HCT116 (cell line): Measurements from ENCODE around the gene OR1B1. TPM values are rescaled to one million over a fixed set of nuclear protein-coding genes. Genes with fewer than 3 reads are reported as not detected.

Experiments
- ATAC-seq: fragments of 200-7000 bp; cut with Tn5 transposase; 2 replicates; pipeline ENCODE4 v1.9.1; 2020; ENCODE audit warnings: mild to moderate bottlenecking, moderate library complexity
- BruUV-seq: library from RNA; stranded (reverse); fragments of 400-500 nt; replicated peaks from 2 replicates; lab custom pipeline; 2021; lab: Mats Ljungman, UMichigan
- CTCF ChIA-PET: fragments of 300-600 bp; sonication (Branson Sonifier 250); formaldehyde crosslinking; loops from one replicate; lab custom pipeline; 2021; ENCODE audit warnings: antibody characterized with exemption; lab: Charles Lee
- POLR2A ChIA-PET: fragments of 300-600, 350-600 bp; sonication (Branson Sonifier 250); formaldehyde crosslinking; loops from one replicate; lab custom pipeline; 2021; ENCODE audit warnings: antibody characterized with exemption; lab: Charles Lee
- RAD21 ChIA-PET, 2 experiments: fragments of 300-600 bp; sonication (Branson Sonifier 250); formaldehyde crosslinking; loops; one replicate each; lab custom pipeline; 2023; ENCODE audit warnings: low total read pairs in 2 of 2; ENCODE audit not compliant: uncharacterized antibody in 2 of 2, unreplicated experiment in 2 of 2, low non-redundant PET in 1 of 2; lab: Charles Lee
- DNase-seq: peaks from one replicate; pipeline ENCODE4 v3.0.0-alpha.2; 2010; ENCODE audit warnings: low read depth, low spot score
- H2AFZ ChIP-seq: fragments of 200-600 bp; shearing (Covaris generic), sonication (generic); 2 replicates; pipeline ENCODE4 v1.6.1; 2017; ENCODE audit warnings: low read depth, mixed run types, mixed read lengths, antibody characterized with exemption, low read length; ENCODE audit not compliant: poor library complexity, severe bottlenecking
- H3K27ac ChIP-seq: 2 replicates; pipeline ENCODE4 v1.5.1; 2012; ENCODE audit warnings: low read depth, low read length
- H3K27me3 ChIP-seq: fragments of 200-600 bp; sonication (generic); 2 replicates; pipeline ENCODE4 v1.6.1; 2016; ENCODE audit warnings: mixed run types, low read length, mixed read lengths; ENCODE audit not compliant: insufficient read depth
- H3K36me3 ChIP-seq, 2 experiments: fragments of 200-500 bp in 1 of 2; fragments of 200-600 bp in 1 of 2; sonication (Bioruptor generic) in 1 of 2; sonication (generic) in 1 of 2; 2 replicates each; pipeline versions ENCODE4 v1.5.1 to v1.6.1; 2014 to 2016; ENCODE audit warnings: low read length in 2 of 2, inconsistent platforms in 1 of 2, mixed read lengths in 1 of 2, mixed run types in 1 of 2; ENCODE audit not compliant: insufficient read depth in 2 of 2, control insufficient read depth in 1 of 2
- H3K4me1 ChIP-seq, 2 experiments: fragments of 200-600 bp in 1 of 2; sonication (generic) in 1 of 2; 2 replicates each; pipeline versions ENCODE4 v1.5.1 to v1.6.1; 2012 to 2017; ENCODE audit warnings: low read length in 2 of 2, inconsistent platforms in 1 of 2, mild to moderate bottlenecking in 1 of 2, mixed read lengths in 1 of 2, mixed run types in 1 of 2, moderate library complexity in 1 of 2; ENCODE audit not compliant: insufficient read depth in 2 of 2, control insufficient read depth in 1 of 2
- H3K4me2 ChIP-seq: fragments of 200-600 bp; sonication (generic); 2 replicates; pipeline ENCODE4 v1.6.1; 2017; ENCODE audit warnings: mixed run types, low read length, mixed read lengths
- H3K4me3 ChIP-seq, 2 experiments: fragments of 200-600 bp in 1 of 2; sonication (generic) in 1 of 2; replicated peaks in 1 of 2; 2 replicates each; pipeline ENCODE4 v1.5.1; 2011 to 2016; ENCODE audit warnings: low read length in 2 of 2, control low read depth in 1 of 2, low read depth in 1 of 2, mild to moderate bottlenecking in 1 of 2, mixed read lengths in 1 of 2, mixed run types in 1 of 2
- H3K79me2 ChIP-seq: fragments of 200-600 bp; sonication (generic); 2 replicates; pipeline ENCODE4 v1.6.1; 2017; ENCODE audit warnings: mild to moderate bottlenecking, mixed run types, low read length, moderate library complexity, mixed read lengths; ENCODE audit not compliant: insufficient read depth
- H3K9ac ChIP-seq: fragments of 200-600 bp; sonication (generic); 2 replicates; pipeline ENCODE4 v1.6.1; 2016; ENCODE audit warnings: low read length, mixed read lengths
- H3K9me2 ChIP-seq: fragments of 200-600 bp; sonication (generic), shearing (Covaris generic); 2 replicates; pipeline ENCODE4 v1.6.1; 2017; ENCODE audit warnings: mixed run types, mild to moderate bottlenecking, moderate library complexity; ENCODE audit not compliant: insufficient read depth
- H3K9me3 ChIP-seq, 2 experiments: fragments of 200-500 bp in 1 of 2; fragments of 200-600 bp in 1 of 2; sonication (Bioruptor generic) in 1 of 2; sonication (generic) in 1 of 2; 2 replicates each; pipeline ENCODE4 v1.6.1; 2014 to 2017; ENCODE audit warnings: low read length in 2 of 2, mixed read lengths in 2 of 2, inconsistent platforms in 1 of 2, low read depth in 1 of 2, mild to moderate bottlenecking in 1 of 2, mixed run types in 1 of 2, moderate library complexity in 1 of 2; ENCODE audit not compliant: control insufficient read depth in 1 of 2, insufficient read depth in 1 of 2
- H4K20me1 ChIP-seq: fragments of 200-600 bp; sonication (generic), shearing (Covaris generic); 2 replicates; pipeline ENCODE4 v1.6.1; 2017; ENCODE audit warnings: mixed run types, mild to moderate bottlenecking, moderate library complexity; ENCODE audit not compliant: insufficient read depth
- CBX3 ChIP-seq: IDR thresholded peaks from 2 replicates; pipeline ENCODE4 v1.6.1; 2012; ENCODE audit warnings: low read depth
- CEBPB ChIP-seq: IDR thresholded peaks from 2 replicates; pipeline ENCODE4 v1.6.1; 2012; ENCODE audit warnings: low read depth
- EGR1 ChIP-seq: IDR thresholded peaks from 2 replicates; pipeline ENCODE4 v1.6.1; 2012; ENCODE audit warnings: low read depth
- ELF1 ChIP-seq: IDR thresholded peaks from 2 replicates; pipeline ENCODE4 v1.6.1; 2012; ENCODE audit warnings: low read depth, borderline replicate concordance
- EZH2 ChIP-seq: fragments of 200-600 bp; sonication (generic); IDR thresholded peaks from 2 replicates; pipeline ENCODE4 v1.6.1; 2017; ENCODE audit warnings: antibody characterized with exemption, mixed run types
- FOSL1 ChIP-seq: IDR thresholded peaks from 2 replicates; pipeline ENCODE4 v1.6.1; 2012; ENCODE audit warnings: low read depth
- JUND ChIP-seq: IDR thresholded peaks from 2 replicates; pipeline ENCODE4 v1.6.1; 2012
- POLR2A ChIP-seq: IDR thresholded peaks from 2 replicates; pipeline ENCODE4 v1.7.0; 2011; ENCODE audit warnings: borderline replicate concordance; ENCODE audit not compliant: insufficient read depth, insufficient read length; ENCODE audit errors: extremely low read depth
- POLR2AphosphoS5 ChIP-seq: IDR thresholded peaks from 2 replicates; pipeline ENCODE4 v1.6.1; 2011; ENCODE audit warnings: mild to moderate bottlenecking, low read depth, low read length, moderate library complexity
- RAD21 ChIP-seq: IDR thresholded peaks from 2 replicates; pipeline ENCODE4 v1.6.1; 2012; ENCODE audit warnings: low read depth, mild to moderate bottlenecking
- SIN3A ChIP-seq: IDR thresholded peaks from 2 replicates; pipeline ENCODE4 v1.6.1; 2012; ENCODE audit warnings: low read depth
- SP1 ChIP-seq: IDR thresholded peaks from 2 replicates; pipeline ENCODE4 v1.6.1; 2012; ENCODE audit warnings: low read depth
- TCF7L2 ChIP-seq: IDR thresholded peaks from 2 replicates; pipeline ENCODE4 v1.7.0; 2011; ENCODE audit warnings: borderline replicate concordance, inconsistent platforms; ENCODE audit not compliant: insufficient read depth, insufficient read length; ENCODE audit errors: extremely low read depth
- YY1 ChIP-seq: IDR thresholded peaks from 2 replicates; pipeline ENCODE4 v1.6.1; 2011; ENCODE audit warnings: low read length, low read depth, moderate library complexity, mild to moderate bottlenecking; ENCODE audit not compliant: insufficient replicate concordance; ENCODE audit errors: extremely low read depth
- ZFX ChIP-seq: fragments of 450-650 bp; IDR thresholded peaks from 2 replicates; pipeline ENCODE4 v1.6.1; 2017
- ZNF274 ChIP-seq: fragments of 200-500 bp; sonication (Bioruptor generic); IDR thresholded peaks from 2 replicates; pipeline ENCODE4 v1.6.1; 2014; ENCODE audit warnings: mild to moderate bottlenecking, low read depth, low read length, inconsistent platforms
- intact Hi-C: fragments of 100-400 bp; cut with micrococcal nuclease; formaldehyde crosslinking; loops from 2 replicates; pipeline ENCODE4 v1.10.0; 2022
- total RNA-seq: library from RNA; stranded (reverse); gene quantifications from one replicate; pipeline ENCODE4 v1.2.1, GENCODE V29; 2021; ENCODE audit not compliant: unreplicated experiment
- TF ChIP-seq, protein P1 (sequence below): IDR thresholded peaks from 2 replicates; pipeline ENCODE4 v1.6.1; 2012
- TF ChIP-seq, protein P2 (sequence below): IDR thresholded peaks from 2 replicates; pipeline ENCODE4 v1.6.1; 2011; ENCODE audit warnings: mild to moderate bottlenecking, low read length, moderate library complexity; ENCODE audit not compliant: insufficient replicate concordance; ENCODE audit errors: extremely low read depth
- TF ChIP-seq, protein P3 (sequence below): IDR thresholded peaks from 2 replicates; pipeline ENCODE4 v1.6.1; 2012; ENCODE audit warnings: low read depth
- TF ChIP-seq, protein P4 (sequence below): IDR thresholded peaks from 2 replicates; pipeline ENCODE4 v1.6.1; 2012

The OR1B1 gene
- total RNA-seq, 1 experiment from 2014 or later: not detected

DNA sequence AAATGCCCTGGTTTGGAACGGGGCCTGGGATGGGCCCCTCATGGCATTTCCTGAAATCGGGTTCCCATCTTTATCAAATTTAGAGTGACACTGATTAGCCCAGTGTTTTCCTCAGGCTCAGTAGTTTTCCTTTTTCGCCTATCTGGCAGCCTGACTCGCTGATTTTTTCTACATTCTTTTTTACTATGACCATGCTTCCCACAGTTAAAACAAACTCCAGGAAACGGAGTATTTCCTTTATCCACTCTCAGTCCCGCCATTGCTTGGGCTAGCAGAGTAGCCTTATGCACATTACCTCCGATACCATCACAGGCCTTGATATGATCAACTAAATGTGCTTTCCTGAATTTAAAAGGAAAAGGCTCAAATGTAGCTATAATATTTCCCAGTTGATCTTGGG is 37.4 kb downstream of the OR1B1 start:
- CTCF ChIA-PET: no interaction called here
- no peak for TF ChIP-seq EGR1
- no peak for TF ChIP-seq POLR2A
- no peak for TF ChIP-seq SP1
- TF ChIP-seq POLR2AphosphoS5: no peak
- TF ChIP-seq, protein P1, sequence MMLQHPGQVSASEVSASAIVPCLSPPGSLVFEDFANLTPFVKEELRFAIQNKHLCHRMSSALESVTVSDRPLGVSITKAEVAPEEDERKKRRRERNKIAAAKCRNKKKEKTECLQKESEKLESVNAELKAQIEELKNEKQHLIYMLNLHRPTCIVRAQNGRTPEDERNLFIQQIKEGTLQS: no peak
- TF ChIP-seq EZH2: no peak
- no peak for TF ChIP-seq FOSL1
- TF ChIP-seq SIN3A: no peak
- no peak for TF ChIP-seq CBX3
- no peak for TF ChIP-seq RAD21
- TF ChIP-seq JUND: no peak
- no peak for TF ChIP-seq ZNF274
- no peak for TF ChIP-seq YY1
- no peak for TF ChIP-seq TCF7L2
- TF ChIP-seq, protein P2, sequence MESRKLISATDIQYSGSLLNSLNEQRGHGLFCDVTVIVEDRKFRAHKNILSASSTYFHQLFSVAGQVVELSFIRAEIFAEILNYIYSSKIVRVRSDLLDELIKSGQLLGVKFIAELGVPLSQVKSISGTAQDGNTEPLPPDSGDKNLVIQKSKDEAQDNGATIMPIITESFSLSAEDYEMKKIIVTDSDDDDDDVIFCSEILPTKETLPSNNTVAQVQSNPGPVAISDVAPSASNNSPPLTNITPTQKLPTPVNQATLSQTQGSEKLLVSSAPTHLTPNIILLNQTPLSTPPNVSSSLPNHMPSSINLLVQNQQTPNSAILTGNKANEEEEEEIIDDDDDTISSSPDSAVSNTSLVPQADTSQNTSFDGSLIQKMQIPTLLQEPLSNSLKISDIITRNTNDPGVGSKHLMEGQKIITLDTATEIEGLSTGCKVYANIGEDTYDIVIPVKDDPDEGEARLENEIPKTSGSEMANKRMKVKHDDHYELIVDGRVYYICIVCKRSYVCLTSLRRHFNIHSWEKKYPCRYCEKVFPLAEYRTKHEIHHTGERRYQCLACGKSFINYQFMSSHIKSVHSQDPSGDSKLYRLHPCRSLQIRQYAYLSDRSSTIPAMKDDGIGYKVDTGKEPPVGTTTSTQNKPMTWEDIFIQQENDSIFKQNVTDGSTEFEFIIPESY: no peak
- TF ChIP-seq ELF1: no peak
- TF ChIP-seq ZFX: no peak
- TF ChIP-seq, protein P3, sequence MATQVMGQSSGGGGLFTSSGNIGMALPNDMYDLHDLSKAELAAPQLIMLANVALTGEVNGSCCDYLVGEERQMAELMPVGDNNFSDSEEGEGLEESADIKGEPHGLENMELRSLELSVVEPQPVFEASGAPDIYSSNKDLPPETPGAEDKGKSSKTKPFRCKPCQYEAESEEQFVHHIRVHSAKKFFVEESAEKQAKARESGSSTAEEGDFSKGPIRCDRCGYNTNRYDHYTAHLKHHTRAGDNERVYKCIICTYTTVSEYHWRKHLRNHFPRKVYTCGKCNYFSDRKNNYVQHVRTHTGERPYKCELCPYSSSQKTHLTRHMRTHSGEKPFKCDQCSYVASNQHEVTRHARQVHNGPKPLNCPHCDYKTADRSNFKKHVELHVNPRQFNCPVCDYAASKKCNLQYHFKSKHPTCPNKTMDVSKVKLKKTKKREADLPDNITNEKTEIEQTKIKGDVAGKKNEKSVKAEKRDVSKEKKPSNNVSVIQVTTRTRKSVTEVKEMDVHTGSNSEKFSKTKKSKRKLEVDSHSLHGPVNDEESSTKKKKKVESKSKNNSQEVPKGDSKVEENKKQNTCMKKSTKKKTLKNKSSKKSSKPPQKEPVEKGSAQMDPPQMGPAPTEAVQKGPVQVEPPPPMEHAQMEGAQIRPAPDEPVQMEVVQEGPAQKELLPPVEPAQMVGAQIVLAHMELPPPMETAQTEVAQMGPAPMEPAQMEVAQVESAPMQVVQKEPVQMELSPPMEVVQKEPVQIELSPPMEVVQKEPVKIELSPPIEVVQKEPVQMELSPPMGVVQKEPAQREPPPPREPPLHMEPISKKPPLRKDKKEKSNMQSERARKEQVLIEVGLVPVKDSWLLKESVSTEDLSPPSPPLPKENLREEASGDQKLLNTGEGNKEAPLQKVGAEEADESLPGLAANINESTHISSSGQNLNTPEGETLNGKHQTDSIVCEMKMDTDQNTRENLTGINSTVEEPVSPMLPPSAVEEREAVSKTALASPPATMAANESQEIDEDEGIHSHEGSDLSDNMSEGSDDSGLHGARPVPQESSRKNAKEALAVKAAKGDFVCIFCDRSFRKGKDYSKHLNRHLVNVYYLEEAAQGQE: no peak
- no peak for TF ChIP-seq CEBPB
- TF ChIP-seq, protein P4, sequence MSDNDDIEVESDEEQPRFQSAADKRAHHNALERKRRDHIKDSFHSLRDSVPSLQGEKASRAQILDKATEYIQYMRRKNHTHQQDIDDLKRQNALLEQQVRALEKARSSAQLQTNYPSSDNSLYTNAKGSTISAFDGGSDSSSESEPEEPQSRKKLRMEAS: no peak
- TF ChIP-seq, all 23 proteins: peak for 0
- ATAC-seq (no peak), DNase-seq (no peak)
- no peaks in the 10 kb centered on the region for H3K36me3 ChIP-seq
- H3K4me1 ChIP-seq: no peaks in the 10 kb centered on the region
- H3K9ac ChIP-seq: no peak overlapping the region
- no peak overlapping the region for H3K4me3 ChIP-seq
- H3K27ac ChIP-seq: no peak overlapping the region
- H3K9me2 ChIP-seq: no peaks in the 10 kb centered on the region
- RAD21 ChIA-PET: no interaction called here
- BruUV-seq: no TSS peak
- peaks cover 14% of the 10 kb centered on the region for H3K27me3 ChIP-seq
- H4K20me1 ChIP-seq: no peaks in the 10 kb centered on the region
- H3K79me2 ChIP-seq: no peaks in the 10 kb centered on the region
- H2AFZ ChIP-seq: no peak overlapping the region
- H3K4me2 ChIP-seq: no peak overlapping the region
- intact Hi-C loops: loop anchor here (2.0 kb wide), 1 partner anchor 71 kb away; no protein-coding TSS in a partner anchor
- POLR2A ChIA-PET: no interaction called here
- no peaks in the 10 kb centered on the region for H3K9me3 ChIP-seq
